GM23338 (cell line): ENCODE measurements around the gene WASL.

Source experiments
- CREB1 ChIP-seq: fragments of 250-450 bp; sonication (Bioruptor Pico); IDR thresholded peaks from 2 replicates; pipeline ENCODE4 v1.5.0; 2020; ENCODE audit warnings: low read depth, mild to moderate bottlenecking, moderate library complexity
- CTCF ChIP-seq, 2 experiments: fragments of 200-600 bp in 1 of 2; sonication (generic) in 1 of 2; conservative IDR thresholded peaks; 2 replicates each; pipeline versions ENCODE4 v1.5.1 to v1.6.1; 2016 to 2017; ENCODE audit warnings: antibody characterized with exemption in 2 of 2, low read depth in 2 of 2, mild to moderate bottlenecking in 2 of 2, moderate library complexity in 1 of 2
- ETS1 ChIP-seq: IDR thresholded peaks from 2 replicates; pipeline ENCODE4 v1.6.1; 2016; ENCODE audit warnings: antibody characterized with exemption
- EZH2 ChIP-seq: fragments of 200-600 bp; sonication (generic); IDR thresholded peaks from one replicate; pipeline ENCODE4 v1.8.0; 2017; ENCODE audit warnings: antibody characterized with exemption, mild to moderate bottlenecking, low read depth; ENCODE audit not compliant: unreplicated experiment
- EZH2phosphoT487 ChIP-seq: fragments of 200-600 bp; sonication (generic); IDR thresholded peaks from one replicate; pipeline ENCODE4 v1.8.1; 2018; ENCODE audit warnings: antibody characterized with exemption; ENCODE audit not compliant: unreplicated experiment
- JUNB ChIP-seq: IDR thresholded peaks from one replicate; pipeline ENCODE4 v1.6.1; 2016; ENCODE audit warnings: antibody characterized with exemption; ENCODE audit not compliant: unreplicated experiment
- NANOG ChIP-seq: IDR thresholded peaks from 2 replicates; pipeline ENCODE4 v1.6.1; 2016; ENCODE audit warnings: antibody characterized with exemption, borderline replicate concordance
- POLR2AphosphoS5 ChIP-seq: IDR thresholded peaks from 2 replicates; pipeline ENCODE4 v1.6.1; 2016; ENCODE audit warnings: antibody characterized with exemption, low read depth
- REST ChIP-seq: IDR thresholded peaks from one replicate; pipeline ENCODE4 v1.6.1; 2018; ENCODE audit warnings: antibody characterized with exemption; ENCODE audit not compliant: unreplicated experiment
- STAT1 ChIP-seq: IDR thresholded peaks from one replicate; pipeline ENCODE4 v1.6.1; 2016; ENCODE audit warnings: antibody characterized with exemption; ENCODE audit not compliant: unreplicated experiment
- ZNF114 ChIP-seq: fragments of 250-450 bp; sonication (Bioruptor Pico); IDR thresholded peaks from 2 replicates; pipeline ENCODE4 v1.5.0; 2020; ENCODE audit warnings: mild to moderate bottlenecking, moderate library complexity
- ZNF462 ChIP-seq: fragments of 250-450 bp; sonication (Bioruptor Pico); IDR thresholded peaks from 2 replicates; pipeline ENCODE4 v1.5.0; 2020; ENCODE audit warnings: mild to moderate bottlenecking, moderate library complexity

DNA sequence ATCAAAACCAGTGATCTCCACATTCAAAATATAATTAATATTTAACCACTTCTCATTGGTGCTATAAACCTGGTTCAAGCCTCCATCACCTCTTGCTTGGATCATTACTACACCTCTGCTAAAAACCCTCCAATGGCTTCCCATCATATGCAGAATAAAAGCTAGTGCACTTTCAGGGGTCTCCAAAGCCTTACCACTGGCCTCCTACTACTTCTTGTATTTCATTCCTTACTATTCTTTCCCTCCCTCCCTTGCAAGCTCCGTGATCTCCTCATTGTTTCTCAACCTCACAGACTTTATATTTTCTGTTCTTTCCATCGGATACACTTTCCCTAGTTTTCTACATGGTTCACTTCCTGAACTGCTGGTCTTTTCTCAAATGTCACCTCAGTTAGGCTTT lies 61.6 kb downstream of the WASL start:
- TF ChIP-seq CTCF (conservative IDR thresholded peaks at IDR 0.05; ENCODE audit: low read depth in 2 of 2) (no peak), REST (no peak), EZH2 (no peak), POLR2AphosphoS5 (no peak), ZNF114 (CRISPR knock-in tag) (no peak), EZH2phosphoT487 (no peak), STAT1 (no peak), JUNB (no peak), NANOG (no peak), CREB1 (CRISPR knock-in tag) (no peak), ETS1 (no peak), ZNF462 (no peak)
